ENCODE results near the gene TNFAIP6.

TNFAIP6 gene

GRCh38 chr2:151395509-151396374 lies 38.4 kb downstream of the TNFAIP6 start:
- ChIA-PET CTCF (interaction anchor here (0.7 to 1.3 kb wide), 2 partner anchors 14 to 26 kb away, joined by 3 read pairs; partner anchors contain the start of gene RIF1), POLR2A (no interaction called here)
- no peak for TF ChIP-seq CTCF (IDR thresholded peaks at IDR 0.05; ENCODE audit: insufficient read depth, low read length, missing control alignments)
- no peak for DNase-seq (ENCODE audit: low read depth, low spot score)
- H3K4me3 ChIP-seq (ENCODE audit: low read depth, low read length): no peak overlapping the region

GRCh38 chr2:151399981-151400380 lies 42.6 kb downstream of the TNFAIP6 start:
- CTCF ChIA-PET: no interaction called here
- no peak overlapping the region for H3K4me3 ChIP-seq (ENCODE audit: low read depth, low read length)
- POLR2A ChIA-PET: no interaction called here
- TF ChIP-seq CTCF (IDR thresholded peaks at IDR 0.05; ENCODE audit: insufficient read depth, low read length, missing control alignments): no peak
- DNase-seq (ENCODE audit: low read depth, low spot score): no peak

- no peak for DNase-seq (ENCODE audit: low read depth, low spot score)
- no peak overlapping the region for H3K4me3 ChIP-seq (ENCODE audit: low read depth, low read length)
- ChIA-PET CTCF (no interaction called here), POLR2A (interaction anchor here (0.7 kb wide), 1 partner anchor 17 kb away, joined by 3 read pairs; no protein-coding TSS in a partner anchor)
- TF ChIP-seq CTCF (IDR thresholded peaks at IDR 0.05; ENCODE audit: insufficient read depth, low read length, missing control alignments): no peak
Measured at GRCh38 chr2:151401149-151401548, 43.8 kb downstream of the TNFAIP6 start.

GRCh38 chr2:151403914-151404313 lies 46.5 kb downstream of the TNFAIP6 start:
- no peak for TF ChIP-seq CTCF (IDR thresholded peaks at IDR 0.05; ENCODE audit: insufficient read depth, low read length, missing control alignments)
- H3K4me3 ChIP-seq (ENCODE audit: low read depth, low read length): no peak overlapping the region
- CTCF ChIA-PET: no interaction called here
- DNase-seq (ENCODE audit: low read depth, low spot score): no peak
- POLR2A ChIA-PET: no interaction called here

GRCh38 chr2:151405376-151405775 lies 48.0 kb downstream of the TNFAIP6 start:
- ChIA-PET POLR2A (no interaction called here), CTCF (interaction anchor here (0.9 kb wide), 1 partner anchor 144 kb away, joined by 3 read pairs; the partner anchor contains the start of gene RBM43)
- DNase-seq (ENCODE audit: low read depth, low spot score): no peak
- no peak overlapping the region for H3K4me3 ChIP-seq (ENCODE audit: low read depth, low read length)
- TF ChIP-seq CTCF (IDR thresholded peaks at IDR 0.05; ENCODE audit: insufficient read depth, low read length, missing control alignments): no peak

- POLR2A ChIA-PET: no interaction called here
- TF ChIP-seq CTCF (IDR thresholded peaks at IDR 0.05; ENCODE audit: insufficient read depth, low read length, missing control alignments): no peak
- CTCF ChIA-PET: interaction anchor here (1.0 kb wide), 1 partner anchor 16 kb away, joined by 3 read pairs; no protein-coding TSS in a partner anchor
Measured at GRCh38 chr2:151407281-151407680, 49.9 kb downstream of the TNFAIP6 start.

More at GRCh38 chr2:151407281-151407680, 49.9 kb downstream of the TNFAIP6 start:
- H3K4me3 ChIP-seq (ENCODE audit: low read depth, low read length): no peak overlapping the region
- DNase-seq (ENCODE audit: low read depth, low spot score): no peak
